Activated CD8-positive, alpha-beta memory T cell treated with anti-CD3 and anti-CD28 coated beads for 36 hours (primary cell): ENCODE data around the gene SDHAF3. TPM values are rescaled to one million over a fixed set of nuclear protein-coding genes. Genes with fewer than 3 reads are reported as not detected.
"Not testable (repeated sequence)": the region's sequence is repeated elsewhere in the genome, so short reads cannot be mapped to it uniquely, and the experiment has no call there.

Experiments
- CTCF ChIA-PET: fragments of 350-600 bp; sonication (Branson Sonifier 250); formaldehyde crosslinking; loops from one replicate; lab custom pipeline; 2021; ENCODE audit warnings: antibody characterized with exemption; lab: Charles Lee
- POLR2A ChIA-PET: fragments of 350-600 bp; sonication (Branson Sonifier 250); formaldehyde crosslinking; loops from one replicate; lab custom pipeline; 2021; ENCODE audit warnings: antibody characterized with exemption; lab: Charles Lee
- total RNA-seq, 2 experiments: library from RNA; stranded (reverse); gene quantifications; one replicate each; pipeline ENCODE4 v1.2.3, GENCODE V29; 2021

SDHAF3 gene
- total RNA-seq, 2 experiments from 2014 or later: 36.5 to 37.2 TPM

- ChIA-PET POLR2A (interaction anchor here (0.6 to 1.9 kb wide), 2 partner anchors 754 to 853 kb away, joined by 3 to 11 read pairs; partner anchors contain the start of gene ASNS), CTCF (no interaction called here)
Observed at GRCh38 chr7:97118306-97118917, 914 bp downstream of the SDHAF3 start.

- POLR2A ChIA-PET: no interaction called here
- CTCF ChIA-PET: no interaction called here
Observed at GRCh38 chr7:97119747-97120146, 2.2 kb downstream of the SDHAF3 start.

- POLR2A ChIA-PET: no interaction called here
Observed at GRCh38 chr7:97120713-97121457, 3.4 kb downstream of the SDHAF3 start.

GRCh38 chr7:97123115-97123514 is 5.6 kb downstream of the SDHAF3 start:
- POLR2A ChIA-PET: not testable (repeated sequence)
- CTCF ChIA-PET: interaction anchor here (0.7 kb wide), 1 partner anchor 73 kb away, joined by 3 read pairs; no protein-coding TSS in a partner anchor

More at GRCh38 chr7:97120713-97121457, 3.4 kb downstream of the SDHAF3 start:
- CTCF ChIA-PET: no interaction called here

- ChIA-PET CTCF (no interaction called here), POLR2A (no interaction called here)
Observed at GRCh38 chr7:97126483-97127171, 9.1 kb downstream of the SDHAF3 start.

- POLR2A ChIA-PET: no interaction called here
- CTCF ChIA-PET: no interaction called here
Observed at GRCh38 chr7:97128736-97129135, 11.2 kb downstream of the SDHAF3 start.

- ChIA-PET POLR2A (no interaction called here), CTCF (no interaction called here)
Observed at GRCh38 chr7:97130417-97131139, 13.1 kb downstream of the SDHAF3 start.

- POLR2A ChIA-PET: no interaction called here
- CTCF ChIA-PET: no interaction called here
Observed at GRCh38 chr7:97133159-97133558, 15.7 kb downstream of the SDHAF3 start.

GRCh38 chr7:97138830-97139229 is 21.3 kb downstream of the SDHAF3 start:
- CTCF ChIA-PET: no interaction called here
- POLR2A ChIA-PET: no interaction called here

- ChIA-PET POLR2A (no interaction called here), CTCF (interaction anchor here (1.3 kb wide), 1 partner anchor 691 kb away, joined by 3 read pairs; no protein-coding TSS in a partner anchor)
Observed at GRCh38 chr7:97145068-97145467, 27.6 kb downstream of the SDHAF3 start.

- CTCF ChIA-PET: no interaction called here
- POLR2A ChIA-PET: no interaction called here
Observed at GRCh38 chr7:97149843-97150242, 32.3 kb downstream of the SDHAF3 start.

- POLR2A ChIA-PET: no interaction called here
Observed at GRCh38 chr7:97155897-97156418, 38.5 kb downstream of the SDHAF3 start.

GRCh38 chr7:97159984-97160383 is 42.5 kb downstream of the SDHAF3 start:
- POLR2A ChIA-PET, CTCF ChIA-PET: not testable (repeated sequence)

More at GRCh38 chr7:97155897-97156418, 38.5 kb downstream of the SDHAF3 start:
- CTCF ChIA-PET: no interaction called here

- CTCF ChIA-PET, POLR2A ChIA-PET: not testable (repeated sequence)
Observed at GRCh38 chr7:97161609-97162008, 44.1 kb downstream of the SDHAF3 start.

GRCh38 chr7:97166308-97166707 is 48.8 kb downstream of the SDHAF3 start:
- ChIA-PET CTCF (no interaction called here), POLR2A (no interaction called here)

GRCh38 chr7:97167176-97167575 is 49.7 kb downstream of the SDHAF3 start:
- CTCF ChIA-PET: no interaction called here
- POLR2A ChIA-PET: no interaction called here

GRCh38 chr7:97167749-97168148 is 50.3 kb downstream of the SDHAF3 start:
- ChIA-PET POLR2A (no interaction called here), CTCF (interaction anchor here (0.8 kb wide), 1 partner anchor 11 kb away, joined by 3 read pairs; no protein-coding TSS in a partner anchor)

- POLR2A ChIA-PET: no interaction called here
Observed at GRCh38 chr7:97174303-97174702, 56.8 kb downstream of the SDHAF3 start.

GRCh38 chr7:97179454-97180104 is 62.1 kb downstream of the SDHAF3 start:
- POLR2A ChIA-PET: interaction anchor here (1.1 kb wide), 1 partner anchor 26 kb away, joined by 3 read pairs; no protein-coding TSS in a partner anchor
- CTCF ChIA-PET: interaction anchor here (0.7 to 1.0 kb wide), 3 partner anchors 12 to 75 kb away, joined by 3 to 4 read pairs (median 3); no protein-coding TSS in a partner anchor

More at GRCh38 chr7:97174303-97174702, 56.8 kb downstream of the SDHAF3 start:
- CTCF ChIA-PET: no interaction called here
